A673 (cell line): ENCODE measurements around the gene ECI2.

Experiments
- CTCF ChIP-seq: fragments of 300-800, 200-600 bp; sonication (generic); conservative IDR thresholded peaks from 2 replicates; pipeline ENCODE4 v1.5.1; 2017; ENCODE audit warnings: low read depth, mild to moderate bottlenecking, antibody characterized with exemption, low read length, moderate library complexity, mixed read lengths
- EZH2 ChIP-seq: fragments of 200-600 bp; sonication (generic); IDR thresholded peaks from 2 replicates; pipeline ENCODE4 v1.6.1; 2017; ENCODE audit warnings: borderline replicate concordance, low read depth, mild to moderate bottlenecking, mixed read lengths, antibody characterized with exemption, low read length; ENCODE audit not compliant: poor library complexity, severe bottlenecking

- TF ChIP-seq CTCF (no peak), EZH2 (no peak)
These were observed 28.7 kb upstream of the ECI2 start for GRCh38 chr6:4164117-4164442.
